Measurements from ENCODE around the gene SLC4A1.

GRCh38 chr17:44283344-44284023 is 15.5 kb upstream of the SLC4A1 start:
- no peak for TF ChIP-seq CTCF (optimal IDR thresholded peaks at IDR 0.05 in 1 of 3, IDR thresholded peaks at IDR 0.05 in 1 of 3, conservative IDR thresholded peaks at IDR 0.05 in 1 of 3; ENCODE audit: extremely low read depth in 1 of 3, insufficient read depth in 2 of 3, low read length in 3 of 3)
- TF ChIP-seq EZH2 (IDR thresholded peaks at IDR 0.05; ENCODE audit: low read length): no peak

Measured in keratinocyte (primary cell).